ENCODE results near the gene INSYN1.
"Not testable (repeated sequence)": the region's sequence is repeated elsewhere in the genome, so short reads cannot be mapped to it uniquely, and the experiment has no call there.

DNA sequence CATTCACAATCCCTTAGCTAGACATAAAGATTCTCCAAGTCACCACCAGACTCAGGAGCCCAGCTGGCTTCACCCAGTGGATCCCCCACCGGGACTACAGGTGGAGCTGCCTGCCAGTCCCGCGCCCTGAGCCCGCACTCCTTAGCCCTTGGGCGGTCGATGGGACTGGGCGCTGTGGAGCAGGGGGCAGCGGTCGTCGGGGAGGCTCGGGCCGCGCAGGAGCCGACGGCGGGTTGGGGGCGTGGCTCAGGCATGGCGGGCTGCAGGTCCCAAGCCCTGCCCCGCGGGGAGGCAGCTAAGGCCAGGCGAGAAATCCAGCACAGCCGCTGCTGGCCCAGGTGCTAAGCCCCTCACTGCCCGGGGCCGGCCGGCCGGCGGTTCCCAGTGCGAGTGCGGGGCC is 21.1 kb downstream of the INSYN1 start:
- TF ChIP-seq POLR2A (IDR thresholded peaks at IDR 0.05; ENCODE audit: low read length); GATA1 (IDR thresholded peaks at IDR 0.05; ENCODE audit: low read depth, low read length): not testable (repeated sequence)
